ENCODE results near the gene GAL3ST3.

GAL3ST3 gene

GRCh38 chr11:66006891-66007176 is 42.1 kb downstream of the GAL3ST3 start:
- H3K9me3 ChIP-seq (ENCODE audit: control insufficient read depth, insufficient read depth, low read length): no peaks in the 10 kb centered on the region
- H3K4me2 ChIP-seq (ENCODE audit: low read length): no peak overlapping the region
- H4K20me1 ChIP-seq (ENCODE audit: control insufficient read depth, insufficient read depth, low read depth, low read length): peaks cover 5% of the 10 kb centered on the region; the same call in 1 of the 2 replicates
- peaks cover 31% of the 10 kb centered on the region for H3K36me3 ChIP-seq (ENCODE audit: control insufficient read depth, low read length)
- peaks cover 12% of the 10 kb centered on the region for H3F3A ChIP-seq (ENCODE audit: control insufficient read depth, insufficient read depth)
- H3K9me2 ChIP-seq (replicated peaks; ENCODE audit: control insufficient read depth, low read length): no peaks in the 10 kb centered on the region
- H3K27ac ChIP-seq (ENCODE audit: low read depth, low read length): no peak overlapping the region
- no peak overlapping the region for H3K4me3 ChIP-seq (ENCODE audit: low read length)
- TF ChIP-seq, protein P1, sequence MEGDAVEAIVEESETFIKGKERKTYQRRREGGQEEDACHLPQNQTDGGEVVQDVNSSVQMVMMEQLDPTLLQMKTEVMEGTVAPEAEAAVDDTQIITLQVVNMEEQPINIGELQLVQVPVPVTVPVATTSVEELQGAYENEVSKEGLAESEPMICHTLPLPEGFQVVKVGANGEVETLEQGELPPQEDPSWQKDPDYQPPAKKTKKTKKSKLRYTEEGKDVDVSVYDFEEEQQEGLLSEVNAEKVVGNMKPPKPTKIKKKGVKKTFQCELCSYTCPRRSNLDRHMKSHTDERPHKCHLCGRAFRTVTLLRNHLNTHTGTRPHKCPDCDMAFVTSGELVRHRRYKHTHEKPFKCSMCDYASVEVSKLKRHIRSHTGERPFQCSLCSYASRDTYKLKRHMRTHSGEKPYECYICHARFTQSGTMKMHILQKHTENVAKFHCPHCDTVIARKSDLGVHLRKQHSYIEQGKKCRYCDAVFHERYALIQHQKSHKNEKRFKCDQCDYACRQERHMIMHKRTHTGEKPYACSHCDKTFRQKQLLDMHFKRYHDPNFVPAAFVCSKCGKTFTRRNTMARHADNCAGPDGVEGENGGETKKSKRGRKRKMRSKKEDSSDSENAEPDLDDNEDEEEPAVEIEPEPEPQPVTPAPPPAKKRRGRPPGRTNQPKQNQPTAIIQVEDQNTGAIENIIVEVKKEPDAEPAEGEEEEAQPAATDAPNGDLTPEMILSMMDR (IDR thresholded peaks at IDR 0.05; ENCODE audit: low read depth, low read length, poor library complexity, severe bottlenecking): no peak
- TF ChIP-seq EZH2phosphoT487 (IDR thresholded peaks at IDR 0.05; ENCODE audit: borderline replicate concordance, low read length): no peak
- peaks cover 6% of the 10 kb centered on the region for H3K4me1 ChIP-seq (ENCODE audit: control insufficient read depth, low read length)
- peaks cover 21% of the 10 kb centered on the region for H3K79me2 ChIP-seq (ENCODE audit: control insufficient read depth, low read length)
- 0 out of 2 replicates have a peak, but pooled peaks cover 4% of the 10 kb centered on the region for H3K27me3 ChIP-seq (ENCODE audit: control insufficient read depth, low read length)

GRCh38 chr11:66006134-66006890 is 42.6 kb downstream of the GAL3ST3 start:
- Histone ChIP-seq H3K4me1 (ENCODE audit: control insufficient read depth, low read length) (peaks cover 6% of the 10 kb centered on the region), H3K27ac (ENCODE audit: low read depth, low read length) (no peak overlapping the region), H3F3A (ENCODE audit: control insufficient read depth, insufficient read depth) (peaks cover 15% of the 10 kb centered on the region), H4K20me1 (ENCODE audit: control insufficient read depth, insufficient read depth, low read depth, low read length) (peaks cover 5% of the 10 kb centered on the region; the same call in 1 of the 2 replicates), H3K9me3 (ENCODE audit: control insufficient read depth, insufficient read depth, low read length) (no peaks in the 10 kb centered on the region), H3K4me3 (ENCODE audit: low read length) (no peak overlapping the region), H3K79me2 (ENCODE audit: control insufficient read depth, low read length) (peaks cover 26% of the 10 kb centered on the region), H3K27me3 (ENCODE audit: control insufficient read depth, low read length) (no peaks in the 10 kb centered on the region), H3K9me2 (replicated peaks; ENCODE audit: control insufficient read depth, low read length) (no peaks in the 10 kb centered on the region), H3K36me3 (ENCODE audit: control insufficient read depth, low read length) (peaks cover 36% of the 10 kb centered on the region), H3K4me2 (ENCODE audit: low read length) (no peak overlapping the region)
- TF ChIP-seq, protein P1 (IDR thresholded peaks at IDR 0.05; ENCODE audit: low read depth, low read length, poor library complexity, severe bottlenecking): no peak
- no peak for TF ChIP-seq EZH2phosphoT487 (IDR thresholded peaks at IDR 0.05; ENCODE audit: borderline replicate concordance, low read length)

GRCh38 chr11:66004186-66004585 is 44.8 kb downstream of the GAL3ST3 start:
- no peaks in the 10 kb centered on the region for H3K9me3 ChIP-seq (ENCODE audit: control insufficient read depth, insufficient read depth, low read length)
- no peaks in the 10 kb centered on the region for H3K27me3 ChIP-seq (ENCODE audit: control insufficient read depth, low read length)
- peaks cover 14% of the 10 kb centered on the region for H3K4me1 ChIP-seq (ENCODE audit: control insufficient read depth, low read length)
- peaks cover 8% of the 10 kb centered on the region; the same call in 1 of the 2 replicates for H4K20me1 ChIP-seq (ENCODE audit: control insufficient read depth, insufficient read depth, low read depth, low read length)
- TF ChIP-seq, protein P1 (IDR thresholded peaks at IDR 0.05; ENCODE audit: low read depth, low read length, poor library complexity, severe bottlenecking): no peak
- TF ChIP-seq EZH2phosphoT487 (IDR thresholded peaks at IDR 0.05; ENCODE audit: borderline replicate concordance, low read length): no peak
- no peak overlapping the region for H3K27ac ChIP-seq (ENCODE audit: low read depth, low read length)
- peaks cover 49% of the 10 kb centered on the region for H3K36me3 ChIP-seq (ENCODE audit: control insufficient read depth, low read length)
- no peak overlapping the region for H3K4me3 ChIP-seq (ENCODE audit: low read length)
- no peak overlapping the region for H3K4me2 ChIP-seq (ENCODE audit: low read length)
- H3K9me2 ChIP-seq (replicated peaks; ENCODE audit: control insufficient read depth, low read length): no peaks in the 10 kb centered on the region
- peaks cover 46% of the 10 kb centered on the region for H3K79me2 ChIP-seq (ENCODE audit: control insufficient read depth, low read length)
- H3F3A ChIP-seq (ENCODE audit: control insufficient read depth, insufficient read depth): peaks cover 15% of the 10 kb centered on the region
